Endometrium (tissue), 2 donors: ENCODE measurements around the gene NSUN4.
"Not testable (repeated sequence)": the region's sequence is repeated elsewhere in the genome, so short reads cannot be mapped to it uniquely, and the experiment has no call there.

Experiments
- FAIRE-seq: peaks from 2 replicates; lab custom pipeline; 2012; peaks lifted over from hg19 to GRCh38; lab: Jason Lieb, UNC
- donor health status: control.
- donor health status: control.

The NSUN4 gene

GRCh38 chr1:46340404-46341221 lies at the start of gene NSUN4:
Gene NSUN4 (plus strand): TSS chr1:46340807. CDS start chr1:46340827, 20 bp downstream.
- FAIRE-seq: peak; percentile 45

- FAIRE-seq: no peak
Observed at GRCh38 chr1:46295306-46295705, 45.3 kb upstream of the NSUN4 start.

GRCh38 chr1:46298387-46298786 lies 42.2 kb upstream of the NSUN4 start:
- FAIRE-seq: no peak

- FAIRE-seq: no peak
Observed at GRCh38 chr1:46300673-46301405, 39.8 kb upstream of the NSUN4 start.

- no peak for FAIRE-seq
Observed at GRCh38 chr1:46301406-46301807, 39.2 kb upstream of the NSUN4 start.

GRCh38 chr1:46301808-46302640 lies 38.6 kb upstream of the NSUN4 start:
- no peak for FAIRE-seq

GRCh38 chr1:46302641-46303037 lies 38.0 kb upstream of the NSUN4 start:
- no peak for FAIRE-seq

- FAIRE-seq: peak; percentile 53
Observed at GRCh38 chr1:46303038-46303871, 37.4 kb upstream of the NSUN4 start, which contains the start of the genes LRRC41 and UQCRH. Gene LRRC41 (minus strand): TSS chr1:46303616. CDS start chr1:46303322, 294 bp downstream. Gene UQCRH (plus strand): TSS chr1:46303698. CDS start chr1:46303767, 69 bp downstream.

GRCh38 chr1:46303872-46304326 lies 36.7 kb upstream of the NSUN4 start:
- no peak for FAIRE-seq

GRCh38 chr1:46306159-46306530 lies 34.5 kb upstream of the NSUN4 start:
- no peak for FAIRE-seq

GRCh38 chr1:46309401-46310159 lies 31.0 kb upstream of the NSUN4 start:
- no peak for FAIRE-seq

GRCh38 chr1:46310321-46310720 lies 30.3 kb upstream of the NSUN4 start:
- no peak for FAIRE-seq

GRCh38 chr1:46315669-46316403 lies 24.8 kb upstream of the NSUN4 start:
- FAIRE-seq: no peak

GRCh38 chr1:46317323-46317722 lies 23.3 kb upstream of the NSUN4 start:
- FAIRE-seq: no peak

- not testable (repeated sequence) for FAIRE-seq
Observed at GRCh38 chr1:46319301-46319700, 21.3 kb upstream of the NSUN4 start.

- not testable (repeated sequence) for FAIRE-seq
Observed at GRCh38 chr1:46319960-46320914, 20.4 kb upstream of the NSUN4 start.

GRCh38 chr1:46322191-46322590 lies 18.4 kb upstream of the NSUN4 start:
- not testable (repeated sequence) for FAIRE-seq

- FAIRE-seq: not testable (repeated sequence)
Observed at GRCh38 chr1:46325285-46326076, 15.1 kb upstream of the NSUN4 start.
